Cardiac fibroblast (primary cell): Measurements from ENCODE around the gene WWC1.
A peak's percentile ranks its signal among the peaks of the same experiment; 100 is the strongest.

Experiments used
- DNase-seq, 2 donors: peaks; one replicate each; pipeline versions ENCODE4 v3.0.0 to v3.0.0-alpha.2; 2010; ENCODE audit warnings: low read depth in 2 of 2
- H3K4me3 ChIP-seq, 2 donors: replicated peaks in 1 of 2; 1 replicate in 1 of 2; 2 replicates in 1 of 2; pipeline ENCODE4 v1.5.1; 2011; ENCODE audit warnings: low read depth in 2 of 2, low read length in 2 of 2, mild to moderate bottlenecking in 2 of 2, moderate library complexity in 1 of 2
- TF ChIP-seq, protein P1 (sequence below): IDR thresholded peaks from one replicate; pipeline ENCODE4 v1.5.1; 2011; ENCODE audit warnings: low read depth, mild to moderate bottlenecking, low read length, inconsistent platforms

WWC1 gene

DNA sequence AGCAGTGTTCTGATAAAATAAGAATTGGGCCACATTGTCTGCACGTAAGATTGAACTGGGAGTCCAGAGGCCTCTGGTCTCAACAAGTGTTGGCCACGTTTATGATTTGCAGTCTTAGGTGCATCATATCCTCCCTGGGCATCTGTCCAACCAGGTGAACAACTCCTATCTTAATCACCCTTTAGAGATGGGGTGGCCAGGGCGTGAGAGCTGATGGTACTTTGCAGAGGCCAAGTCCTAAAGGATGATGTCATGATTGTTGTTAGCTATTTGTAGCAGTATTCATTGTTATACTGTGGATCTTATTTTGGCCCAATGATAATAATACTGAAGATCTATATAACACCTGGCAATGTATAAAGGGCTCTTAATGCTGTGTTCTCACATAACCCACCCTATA lies 121.6 kb downstream of the WWC1 start:
- DNase-seq = no peak
- no peak overlapping the region for H3K4me3 ChIP-seq
- TF ChIP-seq, protein P1, sequence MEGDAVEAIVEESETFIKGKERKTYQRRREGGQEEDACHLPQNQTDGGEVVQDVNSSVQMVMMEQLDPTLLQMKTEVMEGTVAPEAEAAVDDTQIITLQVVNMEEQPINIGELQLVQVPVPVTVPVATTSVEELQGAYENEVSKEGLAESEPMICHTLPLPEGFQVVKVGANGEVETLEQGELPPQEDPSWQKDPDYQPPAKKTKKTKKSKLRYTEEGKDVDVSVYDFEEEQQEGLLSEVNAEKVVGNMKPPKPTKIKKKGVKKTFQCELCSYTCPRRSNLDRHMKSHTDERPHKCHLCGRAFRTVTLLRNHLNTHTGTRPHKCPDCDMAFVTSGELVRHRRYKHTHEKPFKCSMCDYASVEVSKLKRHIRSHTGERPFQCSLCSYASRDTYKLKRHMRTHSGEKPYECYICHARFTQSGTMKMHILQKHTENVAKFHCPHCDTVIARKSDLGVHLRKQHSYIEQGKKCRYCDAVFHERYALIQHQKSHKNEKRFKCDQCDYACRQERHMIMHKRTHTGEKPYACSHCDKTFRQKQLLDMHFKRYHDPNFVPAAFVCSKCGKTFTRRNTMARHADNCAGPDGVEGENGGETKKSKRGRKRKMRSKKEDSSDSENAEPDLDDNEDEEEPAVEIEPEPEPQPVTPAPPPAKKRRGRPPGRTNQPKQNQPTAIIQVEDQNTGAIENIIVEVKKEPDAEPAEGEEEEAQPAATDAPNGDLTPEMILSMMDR = no peak

DNA sequence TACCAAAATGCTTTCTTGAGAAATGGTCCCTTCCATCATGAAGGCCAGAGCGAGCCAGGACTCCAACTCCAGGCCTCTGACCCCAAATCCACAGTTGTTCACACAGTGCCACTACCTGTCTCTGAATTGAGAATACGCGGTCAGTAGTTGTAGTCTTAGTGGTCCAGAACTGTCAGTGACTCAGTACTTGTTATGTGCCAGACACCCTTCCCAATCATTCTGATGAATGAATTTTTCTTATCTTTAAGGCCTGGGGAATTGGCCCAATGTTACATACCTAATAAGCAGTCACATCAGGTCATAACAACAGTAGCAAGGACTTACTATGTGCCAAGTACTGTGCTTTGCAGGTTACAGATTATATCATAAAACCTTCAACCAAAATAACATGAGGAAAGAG lies 122.2 kb downstream of the WWC1 start:
- TF ChIP-seq, protein P1 = no peak
- H3K4me3 ChIP-seq = no peak overlapping the region
- DNase-seq = peak in 1 of 2 donors; percentile 16

DNA sequence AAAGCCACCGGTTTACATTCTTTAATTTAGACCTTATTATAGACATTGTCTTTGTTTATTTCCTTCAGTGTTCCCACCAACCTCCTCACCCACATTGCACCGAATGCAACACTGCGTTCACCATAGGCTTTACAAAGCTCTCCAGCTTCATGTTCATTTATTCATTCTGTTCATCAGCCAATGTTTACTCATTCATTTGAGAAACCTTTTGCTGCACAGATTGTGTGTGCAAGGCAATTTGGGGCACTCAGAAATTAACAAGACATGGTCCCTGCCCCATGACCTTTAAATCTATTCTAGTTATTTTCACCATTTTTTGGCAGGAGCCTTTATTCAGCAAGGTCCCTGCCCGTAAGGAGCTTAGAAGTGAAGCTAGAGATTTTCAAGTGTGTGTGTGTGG lies 124.0 kb downstream of the WWC1 start:
- no peak for DNase-seq
- TF ChIP-seq, protein P1 = no peak
- no peak overlapping the region for H3K4me3 ChIP-seq

DNA sequence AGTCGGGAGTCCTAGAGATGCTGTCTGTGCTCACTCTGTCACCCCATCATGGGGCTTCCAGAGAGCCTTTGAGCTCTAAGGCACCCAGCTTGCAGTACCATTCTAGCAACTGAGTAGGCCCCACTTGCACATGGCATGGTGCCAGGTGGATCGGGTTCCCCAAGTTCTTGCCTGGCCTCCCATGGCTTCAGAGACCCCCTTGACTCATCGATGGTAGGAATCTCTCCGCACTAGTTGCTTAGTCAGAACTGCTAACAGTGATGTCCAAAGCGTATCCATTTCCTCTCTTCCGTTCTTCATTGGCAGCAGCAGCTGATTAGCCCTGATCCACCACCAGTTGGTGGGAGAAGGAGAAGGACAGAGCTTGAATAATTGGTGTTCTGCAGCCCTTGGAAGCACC lies 124.5 kb downstream of the WWC1 start:
- DNase-seq = no peak
- H3K4me3 ChIP-seq = no peak overlapping the region
- TF ChIP-seq, protein P1 = no peak

DNA sequence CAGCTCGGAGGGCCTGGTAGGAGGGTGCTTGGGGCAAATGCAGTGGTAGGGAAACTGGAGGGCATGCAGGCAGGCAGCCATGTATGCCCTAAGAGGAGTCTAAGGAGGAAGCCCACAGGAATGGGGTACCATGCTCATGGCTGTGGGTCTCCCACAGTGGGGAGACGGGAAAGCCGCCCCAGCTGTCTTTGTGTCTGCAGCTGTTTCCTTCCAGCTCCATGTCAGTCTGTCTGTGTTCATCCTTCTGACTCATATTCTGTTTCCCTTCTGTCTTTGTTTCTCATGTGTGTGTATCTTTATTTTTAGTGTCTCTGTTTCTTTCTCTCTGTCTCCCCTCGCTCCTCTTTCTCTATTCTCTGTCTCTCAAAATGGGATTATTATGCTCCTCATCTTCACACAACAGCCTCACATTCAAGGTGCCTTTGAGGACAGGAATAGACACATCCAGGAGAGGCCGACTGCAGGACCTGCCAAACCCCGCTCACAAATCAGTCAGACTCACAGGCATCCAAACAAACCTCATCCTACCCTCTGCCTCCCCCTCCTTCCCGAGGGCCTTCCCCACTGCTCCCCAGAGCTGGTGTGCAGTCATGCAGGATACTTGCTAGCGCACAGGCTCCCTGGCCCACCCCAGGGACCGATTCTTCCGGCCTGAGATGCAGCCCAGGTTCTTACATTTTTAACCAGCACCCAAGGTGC lies 126.4 kb downstream of the WWC1 start:
- DNase-seq = peak in 1 of 2 donors; percentile 19
- no peak overlapping the region for H3K4me3 ChIP-seq
- TF ChIP-seq, protein P1 = no peak

DNA sequence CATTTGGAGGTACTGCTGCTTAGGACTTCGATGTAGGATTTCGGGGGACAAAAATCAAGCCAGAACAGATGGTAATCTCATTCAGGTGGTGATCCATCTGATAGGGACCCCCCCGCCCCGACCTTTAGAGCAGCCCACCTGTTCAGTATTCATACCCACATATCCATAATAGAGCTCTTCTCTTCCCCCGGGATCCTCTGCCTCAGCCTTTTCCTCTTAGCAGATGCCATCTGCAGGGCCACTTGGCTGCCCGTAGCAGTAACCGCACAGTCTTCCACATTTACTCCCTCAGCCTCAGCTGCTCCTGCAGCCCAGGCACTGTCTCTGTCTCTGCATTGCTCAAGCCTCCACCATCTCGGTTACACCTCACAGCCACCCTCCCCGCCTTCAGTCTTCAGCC lies 129.0 kb downstream of the WWC1 start:
- TF ChIP-seq, protein P1 = no peak
- DNase-seq = no peak
- no peak overlapping the region for H3K4me3 ChIP-seq

DNA sequence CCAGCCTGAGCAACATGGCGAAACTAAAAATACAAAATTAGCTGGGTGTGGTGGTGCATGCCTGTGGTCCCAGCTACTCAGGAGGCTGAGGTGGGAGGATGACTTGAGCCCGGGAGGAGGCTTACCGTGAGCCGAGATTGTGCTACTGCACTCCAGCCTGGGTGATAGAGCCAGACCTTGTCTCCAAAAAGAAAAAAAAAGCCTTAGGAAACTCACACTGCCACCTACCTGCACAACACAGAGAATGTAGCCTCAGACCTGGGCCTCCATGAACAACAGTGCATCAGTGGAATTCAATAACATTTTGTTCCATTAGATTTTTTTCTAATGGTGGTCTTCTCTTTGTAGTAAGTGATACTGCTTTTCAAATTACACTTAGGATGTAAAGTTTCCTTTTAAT lies 131.0 kb downstream of the WWC1 start:
- no peak for DNase-seq
- TF ChIP-seq, protein P1 = no peak
- H3K4me3 ChIP-seq = no peak overlapping the region
